Natural killer cell (primary cell): Measurements from ENCODE around the gene CSPG5. TPM values are rescaled to one million over a fixed set of nuclear protein-coding genes. Genes with fewer than 3 reads are reported as not detected.

Experiments used
- ATAC-seq, 3 donors: fragments of 150-1000 bp in 2 of 3; fragments of 200-7000 bp in 1 of 3; cut with Tn5 transposase; 1 replicate in 1 of 3; 2 replicates in 2 of 3; pipeline ENCODE4 v1.10.0; 2021; ENCODE audit warnings: mild to moderate bottlenecking in 2 of 3, moderate library complexity in 2 of 3
- DNase-seq, 2 donors: peaks; one replicate each; pipeline versions ENCODE4 v3.0.0 to v3.0.0-alpha.2; 2013 to 2021; ENCODE audit warnings: mixed read lengths in 1 of 2
- H3K27ac ChIP-seq: one replicate; pipeline ENCODE4 v1.5.1; 2013; ENCODE audit warnings: mild to moderate bottlenecking, low read length
- H3K27me3 ChIP-seq: one replicate; pipeline ENCODE4 v1.6.1; 2013; ENCODE audit warnings: low read length; ENCODE audit not compliant: control insufficient read depth, insufficient read depth
- H3K36me3 ChIP-seq: one replicate; pipeline ENCODE4 v1.6.1; 2013; ENCODE audit warnings: low read length; ENCODE audit not compliant: control insufficient read depth, insufficient read depth
- H3K4me1 ChIP-seq: one replicate; pipeline ENCODE4 v1.6.1; 2013; ENCODE audit warnings: low read length; ENCODE audit not compliant: control insufficient read depth, insufficient read depth
- H3K4me3 ChIP-seq: one replicate; pipeline ENCODE4 v1.5.1; 2013; ENCODE audit warnings: low read length
- H3K9me3 ChIP-seq: one replicate; pipeline ENCODE4 v1.6.1; 2013; ENCODE audit warnings: low read length; ENCODE audit not compliant: control insufficient read depth, insufficient read depth
- H3K27ac Mint-ChIP-seq, 2 donors: one replicate each; pipeline ENCODE4 v1.8.0; 2022; ENCODE audit warnings: mild to moderate bottlenecking in 2 of 2, mixed read lengths in 2 of 2, moderate library complexity in 1 of 2
- H3K27me3 Mint-ChIP-seq, 2 donors: one replicate each; pipeline ENCODE4 v1.8.0; 2022; ENCODE audit warnings: low read depth in 2 of 2, mixed read lengths in 2 of 2
- H3K36me3 Mint-ChIP-seq: one replicate; pipeline ENCODE4 v1.8.0; 2022; ENCODE audit warnings: mixed read lengths
- H3K4me1 Mint-ChIP-seq, 2 donors: one replicate each; pipeline ENCODE4 v1.8.0; 2022; ENCODE audit warnings: mixed read lengths in 2 of 2
- H3K4me3 Mint-ChIP-seq: one replicate; pipeline ENCODE4 v1.8.0; 2022; ENCODE audit warnings: mild to moderate bottlenecking, moderate library complexity, mixed read lengths
- H3K9me3 Mint-ChIP-seq, 2 donors: one replicate each; pipeline ENCODE4 v1.8.0; 2022; ENCODE audit warnings: mixed read lengths in 2 of 2
- CTCF ChIP-seq: fragments of 200-600 bp; IDR thresholded peaks from one replicate; pipeline ENCODE4 v1.8.0; 2022; ENCODE audit warnings: antibody characterized with exemption
- WGBS: methylation state at CpG from one replicate; pipeline ENCODE4 v1.1.7; 2013; ENCODE audit warnings: missing lambda C conversion rate; ENCODE audit not compliant: insufficient coverage; 5-methylcytosine and 5-hydroxymethylcytosine counted together
- intact Hi-C: fragments of 100-400 bp; cut with micrococcal nuclease; formaldehyde crosslinking; loops from one replicate; pipeline ENCODE4 v1.14.2; 2022
- total RNA-seq, 4 donors: library from RNA; stranded (reverse); fragments of 120-200 nt in 1 of 4; gene quantifications; one replicate each; pipeline versions ENCODE4 v1.2.3 to v1.2.4, GENCODE V29; 2013 to 2022

The CSPG5 gene
- total RNA-seq, 3 donors from 2014 or later (not counting 1 experiment from before 2014, with no cell fraction given), result 0.07 to 0.63 (median 0.23) TPM

- ATAC-seq (no peak), DNase-seq (no peak)
- Mint-ChIP-seq H3K27me3 (peaks cover 6 to 9% of the 10 kb centered on the region in 2 donors), H3K9me3 (no peaks in the 10 kb centered on the region), H3K27ac (no peak overlapping the region), H3K4me3 (no peak overlapping the region), H3K4me1 (no peaks in the 10 kb centered on the region), H3K36me3 (no peaks in the 10 kb centered on the region)
- no peaks in the 10 kb centered on the region for H3K36me3 ChIP-seq
- TF ChIP-seq CTCF, result no peak
- intact Hi-C loops, result no loop called here
- no peak overlapping the region for H3K27ac ChIP-seq
- no peaks in the 10 kb centered on the region for H3K27me3 ChIP-seq
- peaks cover 3% of the 10 kb centered on the region for H3K9me3 ChIP-seq
- no peak overlapping the region for H3K4me3 ChIP-seq
- no peaks in the 10 kb centered on the region for H3K4me1 ChIP-seq
- WGBS, result 92% methylated on average over 5 of the region's 6 CpGs
Measured at GRCh38 chr3:47554335-47554734, 24.3 kb downstream of the CSPG5 start.

- Mint-ChIP-seq H3K27ac (no peak overlapping the region), H3K4me3 (no peak overlapping the region), H3K4me1 (no peaks in the 10 kb centered on the region), H3K9me3 (no peaks in the 10 kb centered on the region), H3K36me3 (no peaks in the 10 kb centered on the region), H3K27me3 (peaks cover 6 to 9% of the 10 kb centered on the region in 2 donors)
- H3K27ac ChIP-seq, result no peak overlapping the region
- H3K4me3 ChIP-seq, result no peak overlapping the region
- ATAC-seq (no peak), DNase-seq (no peak)
- TF ChIP-seq CTCF, result no peak
- intact Hi-C loops, result no loop called here
- H3K9me3 ChIP-seq, result peaks cover 3% of the 10 kb centered on the region
- H3K27me3 ChIP-seq, result no peaks in the 10 kb centered on the region
- 90% methylated on average over 7 of the region's 7 CpGs for WGBS
- H3K4me1 ChIP-seq, result no peaks in the 10 kb centered on the region
- no peaks in the 10 kb centered on the region for H3K36me3 ChIP-seq
Measured at GRCh38 chr3:47553407-47553806, 25.3 kb downstream of the CSPG5 start.

- TF ChIP-seq CTCF, result no peak
- H3K4me1 Mint-ChIP-seq, result no peaks in the 10 kb centered on the region
- WGBS, result 88% methylated on average over 21 of the region's 21 CpGs
- Histone ChIP-seq H3K4me3 (no peak overlapping the region), H3K4me1 (no peaks in the 10 kb centered on the region), H3K9me3 (no peaks in the 10 kb centered on the region), H3K27me3 (no peaks in the 10 kb centered on the region), H3K27ac (no peak overlapping the region), H3K36me3 (no peaks in the 10 kb centered on the region)
- H3K27ac Mint-ChIP-seq, result no peak overlapping the region
- H3K27me3 Mint-ChIP-seq, result peaks cover 0 to 6% of the 10 kb centered on the region in 2 donors
- no peak overlapping the region for H3K4me3 Mint-ChIP-seq
- DNase-seq, result no peak
- no peaks in the 10 kb centered on the region for H3K9me3 Mint-ChIP-seq
- no peak for ATAC-seq
- intact Hi-C loops, result no loop called here
- H3K36me3 Mint-ChIP-seq, result no peaks in the 10 kb centered on the region
Measured at GRCh38 chr3:47542471-47543173, 36.0 kb downstream of the CSPG5 start.

GRCh38 chr3:47541583-47542108 lies 37.0 kb downstream of the CSPG5 start:
- Mint-ChIP-seq H3K9me3 (no peaks in the 10 kb centered on the region), H3K4me3 (no peak overlapping the region), H3K4me1 (no peaks in the 10 kb centered on the region), H3K27ac (no peak overlapping the region), H3K27me3 (peaks cover 0 to 6% of the 10 kb centered on the region in 2 donors), H3K36me3 (no peaks in the 10 kb centered on the region)
- H3K36me3 ChIP-seq, result no peaks in the 10 kb centered on the region
- no peak for ATAC-seq
- DNase-seq, result no peak
- H3K4me1 ChIP-seq, result no peaks in the 10 kb centered on the region
- H3K27me3 ChIP-seq, result no peaks in the 10 kb centered on the region
- intact Hi-C loops, result no loop called here
- no peak for TF ChIP-seq CTCF
- no peak overlapping the region for H3K4me3 ChIP-seq
- H3K9me3 ChIP-seq, result no peaks in the 10 kb centered on the region
- H3K27ac ChIP-seq, result no peak overlapping the region
- WGBS, result 50% methylated on average over 6 of the region's 6 CpGs
